HG02973 (cell line): Measurements from ENCODE around the gene FARSB.
"Not testable (repeated sequence)": the region's sequence is repeated elsewhere in the genome, so short reads cannot be mapped to it uniquely, and the experiment has no call there.

Experiments
- ATAC-seq: cut with Tn5 transposase; IDR thresholded peaks from one replicate; pipeline ENCODE4 v1.9.1; 2021; ENCODE audit warnings: moderate library complexity; ENCODE audit not compliant: unreplicated experiment

The FARSB gene

DNA sequence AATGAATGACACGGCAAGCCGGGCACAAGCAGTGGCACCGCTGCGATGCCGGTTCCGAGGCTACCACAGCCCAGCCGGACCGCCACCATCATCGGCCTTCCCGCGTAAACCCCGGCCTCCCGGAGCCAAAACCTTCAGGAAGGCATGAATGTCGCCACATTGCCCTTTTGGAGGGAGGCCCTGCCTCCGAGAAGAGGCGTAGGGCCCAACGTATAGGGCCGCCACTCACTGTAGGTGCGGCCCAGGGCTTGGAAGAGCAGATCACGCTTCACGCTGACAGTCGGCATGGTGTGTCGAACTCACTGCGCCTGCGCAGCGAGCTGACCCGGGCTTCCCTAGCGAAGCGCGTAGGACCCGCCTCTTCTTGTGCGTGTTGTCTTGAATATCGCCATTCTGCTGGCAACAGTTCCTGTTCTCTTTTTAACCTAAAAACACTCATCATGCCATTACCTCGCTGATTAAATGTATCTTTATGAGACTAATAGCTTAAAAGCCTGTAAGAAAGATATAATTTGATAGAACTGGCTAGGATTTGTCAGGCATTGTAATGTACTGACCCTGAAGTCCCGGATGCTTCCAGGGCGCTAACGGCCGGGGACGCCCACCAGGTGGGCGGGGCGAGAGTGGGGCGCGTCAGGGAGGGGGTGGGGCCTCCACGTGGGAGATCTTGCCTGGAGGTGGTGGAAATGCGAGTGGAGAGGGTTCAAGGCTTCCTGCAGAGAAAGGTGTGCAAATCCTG lies at the start of gene FARSB:
FARSB (minus strand) TSS at position 306 of the 739 bp plus-strand sequence; CDS start at position 287, 19 bp downstream.
- peak; percentile 87 for ATAC-seq

DNA sequence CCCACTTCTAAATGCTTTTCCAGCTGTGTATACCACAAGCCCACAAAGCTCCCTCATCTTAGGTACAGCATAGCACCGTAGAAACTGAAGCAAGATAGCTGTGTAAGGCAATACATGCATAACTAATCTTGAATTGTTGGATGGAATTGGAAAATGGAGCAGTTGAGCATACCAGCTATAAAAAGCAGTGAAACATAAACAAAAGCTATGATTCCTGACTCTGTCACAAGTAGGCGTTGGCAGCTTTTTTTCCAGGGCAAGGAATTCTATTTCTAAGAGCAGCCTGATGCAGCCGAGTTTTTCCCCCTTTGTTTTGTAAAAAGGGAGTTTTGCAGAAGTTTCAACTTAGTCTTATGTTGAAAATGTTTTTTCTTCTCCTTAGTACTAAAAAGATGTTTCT lies 48.0 kb upstream of the FARSB start:
- no peak for ATAC-seq

DNA sequence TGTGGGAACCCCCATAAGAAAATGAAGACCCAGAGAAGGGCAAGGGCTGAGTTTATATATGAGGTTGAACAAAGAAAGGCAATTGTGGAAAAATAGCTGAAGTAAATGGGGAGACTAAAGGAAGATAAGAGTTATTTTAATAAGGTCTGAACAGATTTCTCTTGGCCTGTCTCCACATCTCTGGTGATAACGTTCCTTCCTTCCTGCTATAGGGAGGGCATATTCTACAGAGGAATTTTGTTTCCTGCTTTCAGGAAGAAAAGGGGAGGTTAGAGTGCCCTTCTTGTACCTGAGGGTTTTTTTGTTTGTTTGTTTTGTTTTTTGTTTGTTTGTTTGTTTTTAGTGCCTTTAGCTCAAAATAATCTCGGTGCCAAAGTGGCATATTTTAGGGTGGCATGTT lies 47.2 kb upstream of the FARSB start:
- no peak for ATAC-seq

DNA sequence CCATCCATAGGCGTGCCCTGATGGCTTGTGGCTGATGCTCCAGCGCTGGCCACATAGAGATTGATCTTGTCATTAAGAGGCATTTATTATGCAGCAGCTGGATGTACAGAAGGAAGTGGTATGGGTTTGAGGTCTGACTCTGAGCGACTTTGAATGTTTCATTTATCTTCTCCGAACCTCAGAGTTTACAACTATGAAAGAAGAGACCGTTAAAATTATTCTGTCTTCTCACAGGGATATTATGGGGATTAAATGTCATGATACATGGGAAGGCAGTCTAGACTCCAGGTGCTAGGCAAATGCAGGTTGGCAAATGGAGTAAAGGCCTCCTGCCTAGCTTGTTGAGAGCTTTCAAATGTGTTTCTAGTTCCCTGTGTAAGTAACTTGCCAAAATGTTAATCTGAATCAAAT lies 45.8 kb upstream of the FARSB start:
- no peak for ATAC-seq

DNA sequence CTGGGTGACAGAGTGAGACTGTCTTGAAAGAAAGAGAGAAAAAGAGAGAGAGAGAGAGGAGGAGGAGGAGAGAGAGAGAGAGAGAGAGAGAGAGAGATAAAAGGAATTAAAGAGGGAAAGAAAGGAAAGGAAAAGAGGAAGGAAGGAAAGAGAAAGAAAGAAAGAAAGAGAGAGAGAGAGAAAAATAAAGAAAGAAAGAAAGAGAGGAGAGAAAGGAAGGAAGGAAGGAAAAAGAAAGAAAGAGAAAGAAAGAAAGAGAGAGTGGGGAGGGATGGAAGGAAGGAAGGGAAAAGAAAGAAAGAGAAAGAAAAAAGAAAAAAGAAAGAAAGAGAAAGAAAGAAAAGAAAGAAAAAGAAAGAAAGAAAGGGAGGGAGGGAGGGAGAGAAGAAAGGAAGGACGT lies 45.3 kb upstream of the FARSB start:
- ATAC-seq: no peak

DNA sequence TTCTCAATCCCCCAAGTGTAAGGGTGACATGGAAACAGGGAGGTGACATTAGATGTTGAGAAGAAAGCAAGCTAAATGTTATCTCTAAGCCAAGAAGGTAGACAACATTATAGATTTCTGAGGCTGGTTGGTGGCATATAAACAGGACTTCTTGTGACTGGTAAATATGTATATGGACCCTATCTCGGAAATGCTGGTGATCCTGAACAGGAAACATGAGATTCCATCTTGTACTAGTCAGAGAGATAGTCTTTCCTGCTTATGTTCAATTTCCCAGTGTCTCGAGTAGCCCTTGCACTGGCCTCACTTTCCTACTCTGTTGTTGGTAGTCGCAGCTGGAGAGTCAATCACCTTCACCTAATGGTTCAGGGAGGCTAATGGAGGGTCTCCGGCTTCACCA lies 42.4 kb upstream of the FARSB start:
- no peak for ATAC-seq

DNA sequence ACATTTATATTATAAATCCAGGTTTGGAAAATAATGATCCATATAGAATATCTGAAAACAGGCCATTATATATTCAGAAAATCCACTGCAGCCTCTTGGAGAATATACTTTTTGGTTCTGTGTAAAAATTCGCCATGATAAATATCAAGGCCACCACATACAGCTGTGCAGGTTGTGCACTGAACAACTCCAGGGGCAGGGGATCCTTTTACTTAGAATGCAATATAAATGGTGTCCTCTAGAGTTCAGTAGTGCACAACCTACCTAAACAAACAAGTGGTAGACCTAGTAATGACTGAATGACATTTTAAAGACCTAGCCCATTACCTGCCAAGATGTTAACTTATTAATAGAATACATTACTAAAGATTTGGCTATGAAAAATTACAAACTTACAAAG lies 37.9 kb upstream of the FARSB start:
- peak; percentile 55 for ATAC-seq

DNA sequence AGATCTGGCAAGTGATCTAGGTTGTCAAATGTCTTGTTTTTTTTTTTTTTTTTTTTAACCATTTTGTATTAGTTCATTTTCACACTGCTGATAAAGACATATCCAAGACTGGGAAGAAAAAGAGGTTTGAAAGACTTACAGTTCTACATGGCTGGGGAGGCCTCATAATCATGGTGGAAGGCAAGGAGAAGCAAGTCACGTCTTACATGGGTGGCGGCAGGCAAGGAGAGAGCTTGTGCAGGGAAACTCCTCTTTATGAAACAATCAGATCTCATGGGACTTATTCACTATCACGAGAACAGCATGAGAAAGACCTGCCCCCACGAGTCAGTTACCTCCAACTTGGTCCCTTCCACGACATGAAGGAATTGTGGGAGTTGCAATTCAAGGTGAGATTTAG lies 37.5 kb upstream of the FARSB start:
- ATAC-seq: not testable (repeated sequence)

DNA sequence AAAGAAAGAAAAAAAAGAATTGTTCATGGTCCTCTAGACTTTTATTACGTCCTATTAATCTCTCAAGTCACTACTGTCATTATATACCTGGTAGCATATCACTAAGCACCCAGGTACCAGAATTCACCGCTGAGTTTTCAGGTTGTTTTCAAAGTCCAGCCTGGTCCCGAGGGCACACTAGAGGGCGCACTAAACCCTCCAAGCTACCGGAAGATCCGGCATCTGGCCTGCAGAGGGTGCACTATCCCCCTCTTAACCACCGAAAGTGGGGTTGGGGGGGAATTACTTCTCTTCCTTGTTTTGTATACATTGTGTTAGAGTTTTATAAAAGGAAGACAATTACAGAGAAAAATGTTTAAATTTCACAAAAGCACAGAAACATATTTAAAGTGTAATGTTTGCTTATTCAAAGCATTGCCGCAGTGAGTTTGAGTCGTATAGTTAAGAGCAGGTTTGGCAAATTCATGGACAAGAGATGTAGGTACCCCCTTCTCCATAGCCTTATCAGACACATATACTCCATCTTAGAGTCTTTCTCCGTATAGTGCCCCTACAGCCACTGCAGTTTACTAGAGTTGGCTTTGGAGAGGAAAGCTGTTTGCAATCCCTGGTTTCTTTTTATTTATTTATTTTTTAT lies 34.8 kb upstream of the FARSB start:
- ATAC-seq: peak; percentile 98

DNA sequence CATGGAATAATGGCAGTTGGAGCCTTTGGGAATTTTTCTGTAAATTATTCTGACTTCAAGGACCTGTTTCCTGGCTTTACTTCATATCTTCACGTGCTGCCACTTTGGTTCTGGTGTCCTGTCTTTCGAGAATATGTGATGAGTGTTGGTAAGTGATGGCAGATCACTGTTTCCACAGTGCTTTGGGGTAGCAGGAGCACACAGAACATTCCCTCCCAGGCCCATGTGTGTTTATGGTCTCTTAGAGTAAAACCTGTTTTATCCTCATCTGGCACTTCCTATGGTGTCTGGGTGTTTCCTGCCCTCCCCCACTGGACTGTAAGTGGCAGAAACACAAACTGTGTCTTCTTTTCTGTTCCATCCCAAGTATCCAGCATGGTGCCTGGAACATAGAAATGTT lies 33.4 kb upstream of the FARSB start:
- no peak for ATAC-seq

DNA sequence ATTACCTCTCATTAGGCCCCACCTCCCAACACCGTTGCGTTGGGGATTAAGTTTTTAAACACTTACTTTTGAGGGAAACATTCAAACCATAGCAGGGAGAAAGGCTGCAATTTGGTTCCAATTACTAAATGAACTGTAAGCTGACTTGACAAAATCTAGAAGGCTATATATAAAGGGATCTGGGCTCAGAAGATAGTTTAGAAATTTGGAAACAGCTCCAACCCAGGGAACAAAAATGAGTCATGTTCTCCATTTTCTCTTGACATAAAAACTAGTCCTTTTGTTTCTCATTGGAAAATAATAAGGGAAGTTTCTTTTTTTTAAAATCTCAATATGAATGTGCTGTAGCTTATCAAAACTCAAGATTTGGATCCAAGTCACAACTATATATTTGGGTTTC lies 33.0 kb upstream of the FARSB start:
- ATAC-seq: no peak

DNA sequence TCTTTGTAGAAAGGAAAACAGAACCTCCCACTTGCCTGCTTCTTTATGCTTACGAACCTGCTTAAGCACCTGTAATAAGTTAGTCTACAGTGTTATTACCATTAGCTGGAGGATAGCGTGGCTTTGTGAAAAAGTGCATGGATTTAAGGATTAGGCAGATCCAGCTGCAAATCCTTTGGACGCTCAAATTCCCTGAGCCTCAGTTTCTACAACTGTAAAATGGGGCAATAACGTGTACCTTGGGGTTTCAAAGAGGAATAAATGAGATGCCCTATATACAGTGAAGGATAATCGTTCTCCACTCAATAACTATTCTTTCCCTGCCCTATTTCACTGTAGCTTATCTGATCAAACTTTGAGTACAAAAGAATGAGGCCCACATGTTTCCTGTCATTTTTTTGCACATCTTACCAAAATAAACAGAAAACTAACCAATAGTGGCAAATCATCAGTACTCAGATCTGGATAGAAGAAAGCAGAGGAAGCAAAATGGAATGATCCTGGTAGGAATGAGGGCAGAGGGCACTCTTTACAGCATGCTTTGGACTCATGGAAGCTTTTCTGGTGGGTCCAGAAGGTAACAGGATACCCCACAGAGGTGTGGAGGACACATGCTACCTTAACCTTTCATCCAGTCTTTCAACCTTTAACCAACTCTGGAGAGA lies 30.3 kb upstream of the FARSB start:
- ATAC-seq: no peak

DNA sequence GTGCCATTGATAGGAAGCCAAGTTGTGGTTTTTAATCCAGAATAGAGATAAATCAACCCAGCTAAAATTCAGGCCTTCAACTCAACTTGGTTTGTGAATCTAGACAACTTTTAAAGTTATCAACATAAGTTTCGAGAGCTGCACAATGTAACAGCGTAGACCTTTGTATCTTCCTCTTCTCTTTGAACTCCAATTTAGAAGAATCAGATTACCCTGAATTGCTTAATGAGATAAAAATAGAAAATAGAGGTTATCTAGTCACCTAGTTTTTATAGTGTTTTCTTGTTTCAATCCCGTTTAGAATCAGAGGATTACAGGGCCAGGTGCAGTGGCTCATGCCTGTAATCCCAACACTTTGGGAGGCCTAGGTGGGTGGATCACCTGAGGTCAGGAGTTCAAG lies 27.9 kb upstream of the FARSB start:
- no peak for ATAC-seq

DNA sequence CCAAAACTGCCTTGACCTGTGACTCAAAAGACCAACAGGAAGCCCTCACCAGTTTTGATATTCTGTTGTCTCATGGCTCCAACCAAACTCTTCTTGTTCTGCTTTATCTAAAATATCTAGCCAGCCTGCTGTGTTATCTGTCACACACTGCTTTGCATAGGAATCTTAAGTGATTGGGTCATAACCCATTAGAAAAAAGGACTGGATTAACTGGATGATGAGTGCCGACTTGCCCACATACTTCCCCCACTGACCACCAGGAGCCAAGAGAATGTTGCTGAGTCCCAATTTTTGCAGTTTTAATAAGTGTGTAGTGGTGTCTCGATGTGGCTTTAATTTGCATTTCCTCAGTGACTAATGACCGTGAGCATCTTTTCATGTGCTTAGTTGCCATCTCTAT lies 22.1 kb upstream of the FARSB start:
- no peak for ATAC-seq

DNA sequence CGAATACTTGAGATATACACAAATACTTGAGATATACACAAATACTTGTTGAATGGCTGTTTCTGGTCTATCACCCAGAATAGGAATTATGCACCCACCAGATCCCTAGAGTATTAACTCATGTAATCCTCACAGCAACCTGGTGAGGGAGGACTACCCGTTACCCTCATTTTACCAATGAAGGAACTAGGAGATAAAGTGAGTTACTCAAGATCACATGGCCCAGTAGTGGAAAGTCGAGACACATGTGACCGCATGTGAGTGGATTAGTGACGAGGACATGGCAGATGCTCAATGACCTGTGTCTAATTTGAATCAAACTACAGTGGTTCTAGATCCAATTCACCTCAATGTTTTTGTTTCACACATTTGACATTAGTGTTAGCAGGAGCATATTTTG lies 18.0 kb upstream of the FARSB start:
- no peak for ATAC-seq

DNA sequence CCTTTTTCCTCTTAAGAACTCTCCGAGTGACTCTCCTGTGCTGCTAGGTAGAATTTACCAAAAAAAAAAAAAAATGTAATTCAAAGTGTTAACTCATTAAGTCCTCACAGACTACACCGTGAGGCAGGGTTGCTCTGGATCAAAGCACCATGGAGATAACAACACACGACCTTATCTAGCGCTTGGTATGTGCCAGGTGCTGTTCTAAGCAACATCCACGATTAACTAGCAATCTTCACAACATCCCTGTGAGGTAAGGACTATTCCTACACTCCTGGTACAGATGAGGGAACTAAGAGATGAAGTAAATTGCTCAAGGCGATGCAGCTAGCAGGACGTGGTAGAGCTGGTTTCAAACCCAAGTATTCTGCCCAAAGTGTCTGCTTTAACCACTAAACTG lies 17.4 kb upstream of the FARSB start:
- no peak for ATAC-seq

DNA sequence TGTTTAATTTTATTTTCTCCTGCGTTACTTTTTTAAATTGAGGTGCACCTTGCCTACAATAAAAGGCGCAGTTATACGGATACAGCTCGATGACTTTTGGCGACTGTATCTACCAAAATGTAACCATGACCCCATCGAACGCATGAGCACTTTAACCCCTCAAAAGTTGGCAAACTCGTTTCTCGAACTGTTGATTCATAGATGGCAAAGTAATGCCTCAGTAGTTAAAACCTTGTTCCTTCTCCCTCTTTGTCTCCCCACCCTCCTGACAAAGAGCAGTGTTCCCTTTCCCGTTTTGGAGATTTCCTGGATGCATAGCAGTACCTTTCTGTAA lies 16.1 kb upstream of the FARSB start:
- ATAC-seq: no peak

DNA sequence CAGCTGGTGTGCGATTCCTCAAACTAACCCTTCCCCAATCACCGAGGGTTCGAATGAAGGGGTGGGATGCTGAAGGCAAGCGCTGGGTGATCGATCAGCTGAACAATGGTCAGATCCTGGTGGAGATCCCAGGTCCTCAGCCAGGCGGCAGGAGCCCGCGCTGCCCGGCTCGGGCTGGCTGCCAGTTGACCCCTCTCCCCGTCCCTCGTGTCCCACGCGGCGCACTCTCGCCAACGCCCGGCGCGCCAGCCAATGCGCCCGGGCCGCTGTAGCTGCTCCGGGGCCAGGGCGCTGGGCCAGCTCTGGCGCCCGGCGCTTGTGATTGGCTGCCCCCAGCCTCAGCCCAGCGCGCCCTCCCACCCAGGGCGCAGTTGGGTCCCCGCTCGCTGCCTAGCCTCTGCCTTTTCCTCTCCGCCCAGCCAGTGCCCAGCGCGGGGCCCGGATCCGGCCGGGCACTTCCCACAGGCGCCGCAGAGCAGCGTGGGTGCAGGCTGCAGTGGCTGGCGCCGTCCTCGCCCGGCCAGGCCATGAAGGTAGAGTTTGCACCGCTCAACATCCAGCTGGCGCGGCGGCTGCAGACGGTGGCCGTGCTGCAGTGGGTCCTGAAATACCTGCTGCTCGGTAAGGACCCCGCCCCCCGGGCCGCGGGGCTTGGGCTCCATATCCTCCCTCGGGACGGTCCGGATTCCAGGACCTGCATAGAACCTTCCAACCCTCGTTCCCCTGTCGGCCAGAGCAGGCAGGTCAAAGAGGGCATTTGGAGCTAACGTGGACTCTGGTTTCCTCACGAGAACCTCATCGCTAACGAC lies 15.6 kb upstream of the FARSB start, which contains the start of gene MOGAT1:
MOGAT1 (plus strand) TSS at position 400 of the 809 bp plus-strand sequence; CDS start at position 528, 128 bp downstream.
- no peak for ATAC-seq

DNA sequence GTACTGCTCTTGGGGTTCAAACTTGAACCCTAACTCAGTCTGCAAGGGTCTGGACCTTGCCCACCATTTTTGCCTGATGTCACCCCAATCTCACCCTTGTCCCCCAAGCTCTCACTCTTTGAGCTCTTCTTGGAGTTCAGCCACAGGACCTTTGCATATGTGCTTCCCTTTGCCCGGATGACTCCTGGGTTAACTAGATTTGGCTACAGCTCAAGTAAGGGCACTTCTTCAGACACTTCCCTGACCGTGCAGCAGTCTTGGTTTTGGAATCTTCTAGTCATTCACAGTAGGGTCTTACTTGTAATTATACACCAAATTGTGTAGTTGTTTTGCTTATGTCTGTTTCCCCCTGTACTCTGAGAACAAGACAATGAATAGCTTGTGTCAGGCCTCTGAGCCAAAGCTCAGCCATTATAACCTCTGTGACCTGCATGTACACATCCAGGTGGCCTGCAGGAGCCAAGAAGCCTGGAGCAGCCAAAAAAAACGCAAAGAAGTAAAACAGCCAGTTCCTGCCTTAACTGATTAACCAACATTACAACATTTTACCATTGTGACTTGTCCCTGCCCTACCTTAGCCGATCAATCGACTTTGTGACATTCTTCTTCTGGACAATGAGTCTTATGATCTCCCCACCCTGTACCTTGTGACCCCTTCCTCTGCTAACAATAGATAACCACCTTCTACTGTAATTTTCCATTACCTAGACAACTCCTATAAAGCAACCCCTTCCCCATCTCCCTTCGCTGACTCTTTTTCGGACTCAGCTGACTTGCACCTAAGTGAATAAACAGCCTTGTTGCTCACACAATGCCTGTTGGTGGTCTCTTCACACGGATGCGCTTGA lies 14.5 kb upstream of the FARSB start:
- no peak for ATAC-seq

DNA sequence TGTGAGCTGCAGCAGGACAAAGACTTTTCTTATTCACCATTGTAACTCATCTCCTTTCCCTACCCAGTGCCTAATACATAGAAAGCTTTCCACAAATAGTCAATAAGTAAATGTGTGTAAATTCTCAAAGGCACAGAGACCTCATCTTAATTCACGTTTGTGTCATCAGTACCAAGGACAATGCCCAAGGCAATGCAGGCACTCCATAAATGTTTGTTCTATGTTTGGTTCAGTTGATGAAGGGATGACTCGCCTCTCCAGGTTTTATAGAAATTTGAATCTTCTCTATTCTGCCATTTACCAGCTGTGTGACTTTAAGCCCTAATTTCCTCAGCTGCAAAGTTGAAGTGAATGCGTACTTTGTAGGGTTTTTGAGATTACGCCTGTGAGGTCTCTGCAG lies 13.5 kb upstream of the FARSB start:
- no peak for ATAC-seq
